Fibroblast of lung (primary cell): ENCODE data around the gene SULT1C3. TPM values are rescaled to one million over a fixed set of nuclear protein-coding genes. Genes with fewer than 3 reads are reported as not detected.
"Not testable (repeated sequence)": the region's sequence is repeated elsewhere in the genome, so short reads cannot be mapped to it uniquely, and the experiment has no call there.

Experiments
- DNase-seq, 2 donors: peaks; one replicate each; pipeline versions ENCODE4 v3.0.0 to v3.0.0-alpha.2; 2010; ENCODE audit warnings: low read depth in 2 of 2
- H2AFZ ChIP-seq: 2 replicates; pipeline ENCODE4 v1.5.1; 2012; ENCODE audit warnings: low read length, control low read depth, inconsistent platforms
- H3K27ac ChIP-seq: 2 replicates; pipeline ENCODE4 v1.5.1; 2011; ENCODE audit warnings: low read length, control low read depth; ENCODE audit not compliant: insufficient read depth
- H3K27me3 ChIP-seq: 2 replicates; pipeline ENCODE4 v1.5.1; 2011; ENCODE audit warnings: mild to moderate bottlenecking, low read length; ENCODE audit not compliant: control insufficient read depth, insufficient read depth
- H3K36me3 ChIP-seq: 2 replicates; pipeline ENCODE4 v1.5.1; 2011; ENCODE audit warnings: low read length; ENCODE audit not compliant: control insufficient read depth, insufficient read depth
- H3K4me1 ChIP-seq: 2 replicates; pipeline ENCODE4 v1.5.1; 2011; ENCODE audit warnings: low read length; ENCODE audit not compliant: control insufficient read depth, insufficient read depth; ENCODE audit errors: extremely low read depth
- H3K4me2 ChIP-seq: 2 replicates; pipeline ENCODE4 v1.5.1; 2011; ENCODE audit warnings: low read length, control low read depth; ENCODE audit not compliant: insufficient read depth; ENCODE audit errors: extremely low read depth
- H3K4me3 ChIP-seq, 4 experiments: fragments of 200-600 bp in 1 of 4; sonication (generic) in 1 of 4; replicated peaks in 1 of 4; 2 replicates each; pipeline ENCODE4 v1.5.1; 2011 to 2016; ENCODE audit warnings: low read length in 4 of 4, low read depth in 3 of 4, mild to moderate bottlenecking in 3 of 4, control low read depth in 2 of 4, inconsistent platforms in 1 of 4, mixed read lengths in 1 of 4; ENCODE audit not compliant: insufficient read depth in 1 of 4; ENCODE audit errors: control extremely low read depth in 1 of 4
- H3K79me2 ChIP-seq: 2 replicates; pipeline ENCODE4 v1.5.1; 2012; ENCODE audit warnings: mild to moderate bottlenecking, low read length, inconsistent platforms; ENCODE audit not compliant: control insufficient read depth, insufficient read depth
- H3K9ac ChIP-seq: 2 replicates; pipeline ENCODE4 v1.5.1; 2011; ENCODE audit warnings: mild to moderate bottlenecking, low read length, control low read depth; ENCODE audit not compliant: insufficient read depth
- H3K9me3 ChIP-seq: 2 replicates; pipeline ENCODE4 v1.5.1; 2012; ENCODE audit warnings: low read depth, low read length; ENCODE audit not compliant: control insufficient read depth, insufficient read depth
- H4K20me1 ChIP-seq: 2 replicates; pipeline ENCODE4 v1.5.1; 2011; ENCODE audit warnings: low read length; ENCODE audit not compliant: control insufficient read depth, insufficient read depth; ENCODE audit errors: extremely low read depth
- EZH2 ChIP-seq: IDR thresholded peaks from 2 replicates; pipeline ENCODE4 v1.5.1; 2012; ENCODE audit warnings: low read length, control low read depth, mild to moderate bottlenecking; ENCODE audit errors: missing control alignments
- polyA plus RNA-seq, 2 donors: library from polyadenylated mRNA; depleted of rRNA in 1 of 2; stranded (reverse) in 1 of 2; unstranded in 1 of 2; fragments of >200 nt; gene quantifications; 2 replicates each; pipeline ENCODE4 v1.2.1, GENCODE V29; 2011 to 2012; ENCODE audit warnings: missing spikeins in 1 of 2
- total RNA-seq: library from RNA; depleted of rRNA; stranded (reverse); fragments of >200 nt; gene quantifications from 2 replicates; pipeline ENCODE4 v1.2.1, GENCODE V29; 2014
- TF ChIP-seq, protein P1 (sequence below), 2 donors: IDR thresholded peaks in 1 of 2; conservative IDR thresholded peaks in 1 of 2; 1 replicate in 1 of 2; 2 replicates in 1 of 2; pipeline ENCODE4 v1.5.1; 2011 to 2012; ENCODE audit warnings: low read length in 2 of 2, control low read depth in 1 of 2, inconsistent platforms in 1 of 2, low read depth in 1 of 2, mild to moderate bottlenecking in 1 of 2

The SULT1C3 gene
- total and polyA plus RNA-seq, 2 donors (not counting 1 experiment from before 2014, with no cell fraction given), result not detected

DNA sequence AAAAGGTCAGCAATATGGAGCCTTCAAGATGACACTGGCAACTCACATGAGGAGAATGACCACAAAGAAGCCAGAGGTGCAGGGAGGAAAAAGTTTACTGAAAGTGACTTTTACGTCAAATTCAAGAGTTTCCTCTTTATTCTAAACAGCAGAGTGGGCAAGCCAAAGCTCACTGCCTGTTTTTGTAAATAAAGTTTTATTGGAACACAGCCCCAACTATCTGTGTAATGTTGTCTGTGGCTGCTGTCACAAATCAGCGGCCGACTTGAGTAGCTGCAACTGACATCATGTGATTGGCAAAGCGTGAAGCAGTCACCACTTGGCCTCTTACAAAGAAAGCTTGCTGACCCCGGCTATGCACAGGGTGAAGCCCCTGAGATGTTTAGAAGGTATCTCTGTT, 39.7 kb downstream of the SULT1C3 start:
- TF ChIP-seq, protein P1, sequence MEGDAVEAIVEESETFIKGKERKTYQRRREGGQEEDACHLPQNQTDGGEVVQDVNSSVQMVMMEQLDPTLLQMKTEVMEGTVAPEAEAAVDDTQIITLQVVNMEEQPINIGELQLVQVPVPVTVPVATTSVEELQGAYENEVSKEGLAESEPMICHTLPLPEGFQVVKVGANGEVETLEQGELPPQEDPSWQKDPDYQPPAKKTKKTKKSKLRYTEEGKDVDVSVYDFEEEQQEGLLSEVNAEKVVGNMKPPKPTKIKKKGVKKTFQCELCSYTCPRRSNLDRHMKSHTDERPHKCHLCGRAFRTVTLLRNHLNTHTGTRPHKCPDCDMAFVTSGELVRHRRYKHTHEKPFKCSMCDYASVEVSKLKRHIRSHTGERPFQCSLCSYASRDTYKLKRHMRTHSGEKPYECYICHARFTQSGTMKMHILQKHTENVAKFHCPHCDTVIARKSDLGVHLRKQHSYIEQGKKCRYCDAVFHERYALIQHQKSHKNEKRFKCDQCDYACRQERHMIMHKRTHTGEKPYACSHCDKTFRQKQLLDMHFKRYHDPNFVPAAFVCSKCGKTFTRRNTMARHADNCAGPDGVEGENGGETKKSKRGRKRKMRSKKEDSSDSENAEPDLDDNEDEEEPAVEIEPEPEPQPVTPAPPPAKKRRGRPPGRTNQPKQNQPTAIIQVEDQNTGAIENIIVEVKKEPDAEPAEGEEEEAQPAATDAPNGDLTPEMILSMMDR (conservative IDR thresholded peaks at IDR 0.05 in 1 of 2, IDR thresholded peaks at IDR 0.05 in 1 of 2; ENCODE audit: low read depth in 1 of 2, low read length in 2 of 2), result no peak
- no peak for TF ChIP-seq EZH2
- Histone ChIP-seq H3K9ac (no peak overlapping the region), H3K9me3 (no peaks in the 10 kb centered on the region), H3K4me2 (no peak overlapping the region), H3K27me3 (no peaks in the 10 kb centered on the region), H3K4me3 (no peak overlapping the region), H4K20me1 (no peaks in the 10 kb centered on the region), H3K79me2 (no peaks in the 10 kb centered on the region), H3K36me3 (no peaks in the 10 kb centered on the region), H3K4me1 (no peaks in the 10 kb centered on the region), H2AFZ (no peak overlapping the region), H3K27ac (no peak overlapping the region)
- no peak for DNase-seq

DNA sequence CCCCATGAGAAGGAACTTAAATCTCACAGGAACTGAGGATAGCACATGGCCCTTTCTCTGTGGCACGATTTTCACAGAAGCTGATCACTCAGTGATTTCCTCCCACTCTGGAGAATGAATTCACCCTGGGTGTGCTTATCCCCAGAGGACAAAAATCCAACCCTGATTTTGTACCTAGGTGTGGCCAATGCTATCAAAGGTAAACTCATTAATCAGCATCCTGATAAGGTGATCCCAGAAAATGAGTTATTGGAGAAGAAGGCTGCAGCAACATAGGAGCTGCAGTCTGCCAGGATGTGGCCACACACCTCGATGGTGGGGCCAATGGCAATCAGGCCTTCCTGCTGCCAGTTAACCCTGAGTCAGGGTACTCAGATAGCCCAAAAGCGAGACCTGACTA, 40.7 kb downstream of the SULT1C3 start:
- H3K9ac ChIP-seq, result no peak overlapping the region
- H3K36me3 ChIP-seq, result no peaks in the 10 kb centered on the region
- no peak overlapping the region for H3K4me3 ChIP-seq
- no peak for TF ChIP-seq EZH2
- TF ChIP-seq, protein P1 (conservative IDR thresholded peaks at IDR 0.05 in 1 of 2, IDR thresholded peaks at IDR 0.05 in 1 of 2; ENCODE audit: low read depth in 1 of 2, low read length in 2 of 2), result no peak
- no peak overlapping the region for H3K27ac ChIP-seq
- no peak overlapping the region for H3K4me2 ChIP-seq
- no peaks in the 10 kb centered on the region for H3K27me3 ChIP-seq
- no peaks in the 10 kb centered on the region for H3K79me2 ChIP-seq
- H3K4me1 ChIP-seq, result no peaks in the 10 kb centered on the region
- H4K20me1 ChIP-seq, result no peaks in the 10 kb centered on the region
- no peak for DNase-seq
- no peaks in the 10 kb centered on the region for H3K9me3 ChIP-seq
- no peak overlapping the region for H2AFZ ChIP-seq

DNA sequence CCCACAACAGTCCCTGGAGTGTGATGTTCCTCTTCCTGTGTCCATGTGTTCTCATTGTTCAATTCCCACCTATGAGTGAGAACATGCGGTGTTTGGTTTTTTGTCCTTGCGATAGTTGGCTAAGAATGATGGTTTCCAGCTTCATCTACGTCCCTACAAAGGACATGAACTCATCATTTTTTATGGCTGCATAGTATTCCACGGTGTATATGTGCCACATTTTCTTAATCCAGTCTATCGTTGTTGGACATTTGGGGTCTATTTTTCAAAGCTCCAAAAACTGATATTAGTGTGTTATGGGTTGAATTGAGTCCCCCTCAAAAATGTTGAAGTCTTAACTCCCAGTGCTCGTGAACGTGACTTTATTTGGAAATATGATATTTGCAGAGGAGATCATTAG, 44.8 kb downstream of the SULT1C3 start:
- H3K4me3 ChIP-seq, H3K4me2 ChIP-seq, H3K36me3 ChIP-seq, H3K27ac ChIP-seq, H4K20me1 ChIP-seq, H3K4me1 ChIP-seq, H3K79me2 ChIP-seq, H2AFZ ChIP-seq, H3K27me3 ChIP-seq, DNase-seq, H3K9ac ChIP-seq, H3K9me3 ChIP-seq: not testable (repeated sequence)
